Chondrocyte (in vitro differentiated cells): Measurements from ENCODE around the gene TRIP12. TPM values are rescaled to one million over a fixed set of nuclear protein-coding genes. Genes with fewer than 3 reads are reported as not detected.

ENCODE experiments used
- DNase-seq: peaks from one replicate; pipeline ENCODE4 v3.0.0; 2021; ENCODE audit warnings: mixed read lengths, low spot score
- H3K27ac Mint-ChIP-seq: one replicate; pipeline ENCODE4 v1.8.0; 2021; ENCODE audit warnings: mild to moderate bottlenecking, moderate library complexity, mixed read lengths; ENCODE audit not compliant: unreplicated experiment
- H3K27me3 Mint-ChIP-seq: 2 replicates; pipeline ENCODE4 v1.8.0; 2021; ENCODE audit warnings: low read depth, mixed read lengths
- H3K36me3 Mint-ChIP-seq: 2 replicates; pipeline ENCODE4 v1.8.0; 2021; ENCODE audit warnings: low read depth, mixed read lengths
- H3K4me1 Mint-ChIP-seq: 2 replicates; pipeline ENCODE4 v1.8.0; 2021; ENCODE audit warnings: low read depth, mild to moderate bottlenecking, mixed read lengths
- H3K4me3 Mint-ChIP-seq: one replicate; pipeline ENCODE4 v1.8.0; 2021; ENCODE audit warnings: mild to moderate bottlenecking, moderate library complexity, mixed read lengths; ENCODE audit not compliant: unreplicated experiment
- H3K9me3 Mint-ChIP-seq: 2 replicates; pipeline ENCODE4 v1.8.0; 2021; ENCODE audit warnings: low read depth, mixed read lengths
- CTCF ChIP-seq: fragments of 200-600 bp; sonication (generic); IDR thresholded peaks from 2 replicates; pipeline ENCODE4 v1.5.0; 2021; ENCODE audit warnings: antibody characterized with exemption, mild to moderate bottlenecking, moderate library complexity
- total RNA-seq: library from RNA; stranded (reverse); gene quantifications from 3 replicates; pipeline ENCODE4 v1.2.1, GENCODE V29; 2021

The TRIP12 gene
- total RNA-seq, 1 donor from 2014 or later, result 223 TPM

- H3K4me1 Mint-ChIP-seq, result peaks cover 1% of the 10 kb centered on the region
- no peak for DNase-seq
- H3K27ac Mint-ChIP-seq, result no peak overlapping the region
- H3K36me3 Mint-ChIP-seq, result no peaks in the 10 kb centered on the region
- no peak for TF ChIP-seq CTCF
- peaks cover 2% of the 10 kb centered on the region for H3K9me3 Mint-ChIP-seq
- H3K27me3 Mint-ChIP-seq, result peaks cover 54% of the 10 kb centered on the region
- no peak overlapping the region for H3K4me3 Mint-ChIP-seq
These were observed 201.7 kb downstream of the TRIP12 start for GRCh38 chr2:229719926-229720647.

GRCh38 chr2:229718057-229718456, 203.8 kb downstream of the TRIP12 start:
- no peak for DNase-seq
- H3K4me1 Mint-ChIP-seq, result peaks cover 7% of the 10 kb centered on the region
- TF ChIP-seq CTCF, result no peak

GRCh38 chr2:229715895-229716507, 205.8 kb downstream of the TRIP12 start:
- peaks cover 7% of the 10 kb centered on the region for H3K9me3 Mint-ChIP-seq
- peaks cover 7% of the 10 kb centered on the region for H3K4me1 Mint-ChIP-seq
- peak; percentile 66 for TF ChIP-seq CTCF
- DNase-seq, result no peak
- no peak overlapping the region for H3K27ac Mint-ChIP-seq
- peaks cover 2% of the 10 kb centered on the region for H3K36me3 Mint-ChIP-seq
- H3K27me3 Mint-ChIP-seq, result peaks cover 68% of the 10 kb centered on the region
- no peak overlapping the region for H3K4me3 Mint-ChIP-seq

More at GRCh38 chr2:229718057-229718456, 203.8 kb downstream of the TRIP12 start:
- no peaks in the 10 kb centered on the region for H3K36me3 Mint-ChIP-seq
- peaks cover 2% of the 10 kb centered on the region for H3K9me3 Mint-ChIP-seq
- H3K4me3 Mint-ChIP-seq, result no peak overlapping the region
- peaks cover 47% of the 10 kb centered on the region for H3K27me3 Mint-ChIP-seq
- H3K27ac Mint-ChIP-seq, result no peak overlapping the region

GRCh38 chr2:229714736-229715541, 206.9 kb downstream of the TRIP12 start:
- Mint-ChIP-seq H3K27me3 (peaks cover 73% of the 10 kb centered on the region), H3K4me3 (peak overlapping the region; percentile 44), H3K27ac (no peak overlapping the region), H3K9me3 (peaks cover 7% of the 10 kb centered on the region), H3K4me1 (peaks cover 7% of the 10 kb centered on the region), H3K36me3 (peaks cover 2% of the 10 kb centered on the region)
- DNase-seq, result peak; percentile 94
- TF ChIP-seq CTCF, result no peak

GRCh38 chr2:229714080-229714735, 207.6 kb downstream of the TRIP12 start, which contains the start of gene DNER:
DNER (minus strand) TSS chr2:229714555; CDS start chr2:229714423, 132 bp downstream.
- Mint-ChIP-seq H3K4me1 (peaks cover 7% of the 10 kb centered on the region), H3K36me3 (peaks cover 2% of the 10 kb centered on the region), H3K4me3 (peak within 1 kb of the TSS; percentile 50), H3K27me3 (peaks cover 73% of the 10 kb centered on the region), H3K27ac (no peak within 1 kb of the TSS), H3K9me3 (peaks cover 7% of the 10 kb centered on the region)
- TF ChIP-seq CTCF, result no peak
- no peak for DNase-seq
